IgD-negative memory B cell (primary cell): ENCODE measurements around the gene MTURN. TPM values are rescaled to one million over a fixed set of nuclear protein-coding genes. Genes with fewer than 3 reads are reported as not detected.

Experiments used
- polyA plus RNA-seq: library from polyadenylated mRNA; unstranded; fragments of 300-500 nt; fragmentation: Illumina TruSeq; gene quantifications from one replicate; pipeline ENCODE4 v1.2.3, GENCODE V29; 2021

MTURN gene
- polyA plus RNA-seq, 1 donor from 2014 or later: 8.9 TPM

Other genes starting within 250 kb of the MTURN start
- gene SCRN1, start 145.2 kb upstream of the MTURN start, polyA plus RNA-seq: 55.5 TPM
- 3.6 TPM for gene FKBP14, start 108.3 kb upstream of the MTURN start, polyA plus RNA-seq
- gene PLEKHA8, start 106.6 kb upstream of the MTURN start, polyA plus RNA-seq: 3.6 TPM
- 1.9 TPM for gene ZNRF2, start 149.6 kb downstream of the MTURN start, polyA plus RNA-seq